ENCODE data around the gene CKLF. TPM values are rescaled to one million over a fixed set of nuclear protein-coding genes. Genes with fewer than 3 reads are reported as not detected.

CKLF gene
- total RNA-seq, 1 experiment from 2014 or later = 47.9 TPM

GRCh38 chr16:66515596-66516508 lies 36.5 kb upstream of the CKLF start:
- Histone ChIP-seq H3K4me1 (ENCODE audit: insufficient read depth, low read length, poor library complexity, severe bottlenecking) (peaks cover 11% of the 10 kb centered on the region), H3K27me3 (replicated peaks; ENCODE audit: insufficient read depth, low read depth, low read length, poor library complexity) (no peaks in the 10 kb centered on the region), H3K4me3 (ENCODE audit: low read depth, low read length, poor library complexity, severe bottlenecking) (no peak overlapping the region), H3K9me3 (ENCODE audit: low read depth, low read length, poor library complexity, severe bottlenecking) (no peaks in the 10 kb centered on the region), H3K36me3 (ENCODE audit: insufficient read depth, low read length, poor library complexity, severe bottlenecking) (no peaks in the 10 kb centered on the region), H3K27ac (ENCODE audit: low read depth, low read length, poor library complexity, severe bottlenecking) (no peak overlapping the region)
- intact Hi-C loops (cut with micrococcal nuclease; ENCODE audit: unreplicated experiment) = no loop called here
- BruUV-seq (replicated peaks) = no TSS peak
- POLR2A ChIA-PET (ENCODE audit: low non-redundant PET) = no interaction called here
- CTCF ChIA-PET = no interaction called here
- peak; percentile 14 for DNase-seq (ENCODE audit: low spot score)
- 0 out of 2 replicates have a peak, but pooled peaks have one; percentile 20 for TF ChIP-seq CTCF (conservative IDR thresholded peaks at IDR 0.05; ENCODE audit: low read depth, low read length)
- TF ChIP-seq EZH2 (IDR thresholded peaks at IDR 0.05; ENCODE audit: borderline replicate concordance, low read depth, low read length, poor library complexity, severe bottlenecking) = no peak

GRCh38 chr16:66516509-66516807 lies 35.9 kb upstream of the CKLF start:
- POLR2A ChIA-PET (ENCODE audit: low non-redundant PET) = no interaction called here
- Histone ChIP-seq H3K36me3 (ENCODE audit: insufficient read depth, low read length, poor library complexity, severe bottlenecking) (no peaks in the 10 kb centered on the region), H3K27ac (ENCODE audit: low read depth, low read length, poor library complexity, severe bottlenecking) (no peak overlapping the region), H3K27me3 (replicated peaks; ENCODE audit: insufficient read depth, low read depth, low read length, poor library complexity) (no peaks in the 10 kb centered on the region), H3K4me1 (ENCODE audit: insufficient read depth, low read length, poor library complexity, severe bottlenecking) (peaks cover 11% of the 10 kb centered on the region), H3K4me3 (ENCODE audit: low read depth, low read length, poor library complexity, severe bottlenecking) (no peak overlapping the region), H3K9me3 (ENCODE audit: low read depth, low read length, poor library complexity, severe bottlenecking) (no peaks in the 10 kb centered on the region)
- intact Hi-C loops (cut with micrococcal nuclease; ENCODE audit: unreplicated experiment) = no loop called here
- no TSS peak for BruUV-seq (replicated peaks)
- CTCF ChIA-PET = no interaction called here
- no peak for DNase-seq (ENCODE audit: low spot score)
- TF ChIP-seq EZH2 (IDR thresholded peaks at IDR 0.05; ENCODE audit: borderline replicate concordance, low read depth, low read length, poor library complexity, severe bottlenecking) (no peak), CTCF (conservative IDR thresholded peaks at IDR 0.05; ENCODE audit: low read depth, low read length) (no peak)

GRCh38 chr16:66516808-66517585 lies 35.4 kb upstream of the CKLF start:
- Histone ChIP-seq H3K4me3 (ENCODE audit: low read depth, low read length, poor library complexity, severe bottlenecking) (no peak overlapping the region), H3K36me3 (ENCODE audit: insufficient read depth, low read length, poor library complexity, severe bottlenecking) (no peaks in the 10 kb centered on the region), H3K4me1 (ENCODE audit: insufficient read depth, low read length, poor library complexity, severe bottlenecking) (peaks cover 11% of the 10 kb centered on the region), H3K27ac (ENCODE audit: low read depth, low read length, poor library complexity, severe bottlenecking) (peak overlapping the region; percentile 32), H3K9me3 (ENCODE audit: low read depth, low read length, poor library complexity, severe bottlenecking) (no peaks in the 10 kb centered on the region), H3K27me3 (replicated peaks; ENCODE audit: insufficient read depth, low read depth, low read length, poor library complexity) (no peaks in the 10 kb centered on the region)
- no peak for TF ChIP-seq EZH2 (IDR thresholded peaks at IDR 0.05; ENCODE audit: borderline replicate concordance, low read depth, low read length, poor library complexity, severe bottlenecking)
- no peak for TF ChIP-seq CTCF (conservative IDR thresholded peaks at IDR 0.05; ENCODE audit: low read depth, low read length)
- intact Hi-C loops (cut with micrococcal nuclease; ENCODE audit: unreplicated experiment) = no loop called here
- BruUV-seq (replicated peaks) = no TSS peak
- DNase-seq (ENCODE audit: low spot score) = peak; percentile 60
- ChIA-PET CTCF (no interaction called here), POLR2A (ENCODE audit: low non-redundant PET) (no interaction called here)

Measured in A673 (cell line).